ENCODE measurements around the gene TUBGCP6. TPM values are rescaled to one million over a fixed set of nuclear protein-coding genes. Genes with fewer than 3 reads are reported as not detected.
A peak's percentile ranks its signal among the peaks of the same experiment; 100 is the strongest.

Gene TUBGCP6
- total RNA-seq, 1 donor from 2014 or later = 32.2 TPM

DNA sequence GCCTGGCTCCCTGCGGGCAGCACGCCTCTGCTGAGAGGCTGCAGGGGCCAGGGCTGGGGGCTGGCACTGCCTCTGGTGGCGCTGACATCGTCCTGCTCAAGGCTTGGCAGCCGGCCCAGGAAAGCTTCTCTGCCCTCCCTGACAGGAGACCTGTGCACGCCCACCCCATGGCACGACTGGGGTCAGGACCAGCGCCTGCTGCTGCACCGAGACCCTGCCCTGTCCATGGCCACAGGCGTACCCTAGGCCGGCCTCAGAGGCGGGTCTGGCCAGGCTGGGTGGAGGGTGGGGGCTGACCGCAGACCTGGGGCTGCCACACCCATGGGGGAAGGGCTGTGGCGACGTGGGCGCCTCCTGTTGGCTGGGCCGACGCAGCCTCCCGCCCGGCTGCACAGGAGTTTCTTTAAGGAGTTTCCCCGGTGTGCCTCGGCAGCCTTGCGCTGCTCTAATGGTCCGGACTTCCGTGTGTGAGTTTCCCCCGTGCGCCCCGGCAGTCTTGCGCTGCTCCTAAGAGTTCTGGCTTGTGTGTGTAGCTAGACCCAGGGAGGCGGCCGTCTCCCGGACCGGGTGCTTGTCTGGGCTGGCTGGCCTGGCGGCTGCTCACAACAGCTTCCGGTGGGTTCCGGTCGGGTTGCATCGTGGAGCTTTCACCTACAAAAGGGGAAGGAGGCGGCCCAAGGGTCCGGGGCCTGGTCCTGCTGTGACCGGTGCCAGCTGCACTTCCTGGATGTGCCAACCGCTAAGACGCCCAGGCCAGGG lies 54.5 kb downstream of the TUBGCP6 start:
- TF ChIP-seq, protein P1, sequence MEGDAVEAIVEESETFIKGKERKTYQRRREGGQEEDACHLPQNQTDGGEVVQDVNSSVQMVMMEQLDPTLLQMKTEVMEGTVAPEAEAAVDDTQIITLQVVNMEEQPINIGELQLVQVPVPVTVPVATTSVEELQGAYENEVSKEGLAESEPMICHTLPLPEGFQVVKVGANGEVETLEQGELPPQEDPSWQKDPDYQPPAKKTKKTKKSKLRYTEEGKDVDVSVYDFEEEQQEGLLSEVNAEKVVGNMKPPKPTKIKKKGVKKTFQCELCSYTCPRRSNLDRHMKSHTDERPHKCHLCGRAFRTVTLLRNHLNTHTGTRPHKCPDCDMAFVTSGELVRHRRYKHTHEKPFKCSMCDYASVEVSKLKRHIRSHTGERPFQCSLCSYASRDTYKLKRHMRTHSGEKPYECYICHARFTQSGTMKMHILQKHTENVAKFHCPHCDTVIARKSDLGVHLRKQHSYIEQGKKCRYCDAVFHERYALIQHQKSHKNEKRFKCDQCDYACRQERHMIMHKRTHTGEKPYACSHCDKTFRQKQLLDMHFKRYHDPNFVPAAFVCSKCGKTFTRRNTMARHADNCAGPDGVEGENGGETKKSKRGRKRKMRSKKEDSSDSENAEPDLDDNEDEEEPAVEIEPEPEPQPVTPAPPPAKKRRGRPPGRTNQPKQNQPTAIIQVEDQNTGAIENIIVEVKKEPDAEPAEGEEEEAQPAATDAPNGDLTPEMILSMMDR (IDR thresholded peaks at IDR 0.05) = peak; percentile 67
- Mint-ChIP-seq H3K27ac (ENCODE audit: unreplicated experiment) (no peak overlapping the region), H3K4me3 (ENCODE audit: unreplicated experiment) (no peak overlapping the region), H3K4me1 (ENCODE audit: low read depth) (peaks cover 19% of the 10 kb centered on the region), H3K9me3 (ENCODE audit: low read depth) (no peaks in the 10 kb centered on the region), H3K36me3 (ENCODE audit: low read depth) (no peaks in the 10 kb centered on the region), H3K27me3 (ENCODE audit: low read depth) (no peaks in the 10 kb centered on the region)
- DNase-seq (ENCODE audit: low spot score) = no peak

DNA sequence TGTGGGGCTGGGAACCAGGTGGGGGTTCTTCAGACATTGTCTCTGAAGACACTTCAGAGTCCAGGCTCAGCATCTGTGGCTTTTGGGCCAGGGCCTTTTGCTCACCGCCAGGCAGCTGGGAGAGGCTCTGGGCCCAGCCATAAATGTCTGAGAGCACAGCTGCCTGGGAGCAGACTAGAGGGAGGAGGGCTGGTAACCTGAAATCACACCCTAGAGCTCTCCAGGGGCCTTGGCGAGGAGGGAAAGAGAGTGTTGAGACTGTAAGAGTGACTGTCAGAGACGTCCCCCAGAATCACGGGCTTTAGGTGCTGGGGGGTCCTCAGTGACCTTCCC lies 55.0 kb downstream of the TUBGCP6 start:
- no peak for DNase-seq (ENCODE audit: low spot score)
- H3K27me3 Mint-ChIP-seq (ENCODE audit: low read depth) = no peaks in the 10 kb centered on the region
- H3K36me3 Mint-ChIP-seq (ENCODE audit: low read depth) = no peaks in the 10 kb centered on the region
- TF ChIP-seq, protein P1 (IDR thresholded peaks at IDR 0.05) = no peak
- H3K9me3 Mint-ChIP-seq (ENCODE audit: low read depth) = no peaks in the 10 kb centered on the region
- peaks cover 19% of the 10 kb centered on the region for H3K4me1 Mint-ChIP-seq (ENCODE audit: low read depth)
- peak overlapping the region; percentile 54 for H3K27ac Mint-ChIP-seq (ENCODE audit: unreplicated experiment)
- no peak overlapping the region for H3K4me3 Mint-ChIP-seq (ENCODE audit: unreplicated experiment)

GRCh38 chr22:50189184-50189848 lies 55.5 kb downstream of the TUBGCP6 start:
- Mint-ChIP-seq H3K36me3 (ENCODE audit: low read depth) (no peaks in the 10 kb centered on the region), H3K27me3 (ENCODE audit: low read depth) (no peaks in the 10 kb centered on the region), H3K9me3 (ENCODE audit: low read depth) (no peaks in the 10 kb centered on the region), H3K27ac (ENCODE audit: unreplicated experiment) (peak overlapping the region; percentile 2), H3K4me1 (ENCODE audit: low read depth) (peaks cover 23% of the 10 kb centered on the region), H3K4me3 (ENCODE audit: unreplicated experiment) (no peak overlapping the region)
- DNase-seq (ENCODE audit: low spot score) = no peak
- TF ChIP-seq, protein P1 (IDR thresholded peaks at IDR 0.05) = no peak

GRCh38 chr22:50188356-50188755 lies 56.5 kb downstream of the TUBGCP6 start:
- no peaks in the 10 kb centered on the region for H3K9me3 Mint-ChIP-seq (ENCODE audit: low read depth)
- H3K27ac Mint-ChIP-seq (ENCODE audit: unreplicated experiment) = no peak overlapping the region
- TF ChIP-seq, protein P1 (IDR thresholded peaks at IDR 0.05) = no peak
- H3K36me3 Mint-ChIP-seq (ENCODE audit: low read depth) = no peaks in the 10 kb centered on the region
- H3K4me1 Mint-ChIP-seq (ENCODE audit: low read depth) = peaks cover 26% of the 10 kb centered on the region
- H3K27me3 Mint-ChIP-seq (ENCODE audit: low read depth) = no peaks in the 10 kb centered on the region
- H3K4me3 Mint-ChIP-seq (ENCODE audit: unreplicated experiment) = no peak overlapping the region
- DNase-seq (ENCODE audit: low spot score) = no peak

GRCh38 chr22:50186761-50187523 lies 57.9 kb downstream of the TUBGCP6 start:
- TF ChIP-seq, protein P1 (IDR thresholded peaks at IDR 0.05) = no peak
- H3K9me3 Mint-ChIP-seq (ENCODE audit: low read depth) = no peaks in the 10 kb centered on the region
- no peaks in the 10 kb centered on the region for H3K27me3 Mint-ChIP-seq (ENCODE audit: low read depth)
- H3K4me3 Mint-ChIP-seq (ENCODE audit: unreplicated experiment) = peak overlapping the region; percentile 86
- no peak for DNase-seq (ENCODE audit: low spot score)
- peaks cover 26% of the 10 kb centered on the region for H3K4me1 Mint-ChIP-seq (ENCODE audit: low read depth)
- H3K36me3 Mint-ChIP-seq (ENCODE audit: low read depth) = no peaks in the 10 kb centered on the region
- peak overlapping the region; percentile 77 for H3K27ac Mint-ChIP-seq (ENCODE audit: unreplicated experiment)

Data from chondrocyte (in vitro differentiated cells).